Measurements from ENCODE around the gene MSANTD1.

MSANTD1 gene

DNA sequence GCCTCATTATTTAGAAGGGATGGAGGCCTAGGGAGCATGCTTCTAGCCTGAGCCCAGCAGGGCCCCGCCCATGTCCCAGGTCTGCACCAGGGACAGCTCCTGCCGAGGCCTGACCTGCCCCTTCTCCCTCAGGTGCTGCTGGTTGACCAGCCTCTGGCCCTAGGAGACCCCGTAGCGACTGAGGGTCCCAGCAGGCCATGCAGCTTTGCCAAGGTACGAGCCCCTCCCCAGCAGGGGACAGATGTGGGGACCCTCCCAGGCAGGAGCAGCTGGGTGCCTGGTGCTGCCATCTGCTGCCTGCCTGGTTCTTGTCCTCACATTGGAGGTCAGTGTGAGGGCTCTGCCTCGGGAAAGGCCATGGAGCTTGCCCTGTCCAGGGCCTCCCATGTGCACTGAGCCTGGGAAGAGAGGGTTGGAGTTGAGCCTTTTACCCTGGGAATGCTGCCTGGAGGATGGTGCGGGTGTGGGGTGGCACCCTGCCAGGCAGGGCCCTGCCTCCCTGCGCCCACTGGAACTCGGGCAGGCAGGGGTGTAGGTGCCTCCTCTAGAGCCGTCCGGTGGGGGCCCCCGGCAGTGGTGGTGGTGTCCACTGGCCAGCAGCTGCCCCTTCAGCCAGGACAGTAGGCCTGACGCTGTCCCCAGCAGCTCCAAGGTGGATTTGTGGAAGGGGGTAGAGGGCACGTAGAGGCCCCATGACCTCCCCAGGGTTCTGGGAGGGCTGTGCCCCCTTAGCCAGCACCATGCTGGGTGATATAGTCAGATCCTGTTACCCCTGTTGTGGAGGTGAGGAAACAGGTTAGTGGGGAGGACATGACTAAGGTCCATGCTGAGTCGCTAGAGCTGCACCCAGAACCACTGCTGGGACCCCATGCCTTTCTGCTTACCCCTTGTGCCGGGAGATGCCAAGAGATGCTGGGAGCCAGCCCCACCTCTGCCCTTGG, 2.2 kb upstream of the MSANTD1 start:
- H3K9me3 ChIP-seq (ENCODE audit: low read length) = no peaks in the 10 kb centered on the region
- H3K27me3 ChIP-seq (ENCODE audit: insufficient read depth, low read length) = no peaks in the 10 kb centered on the region
- H3K79me2 ChIP-seq (ENCODE audit: insufficient read depth, low read length) = no peaks in the 10 kb centered on the region
- no peaks in the 10 kb centered on the region for H3K9me2 ChIP-seq (ENCODE audit: low read depth, low read length)
- no peak overlapping the region for H2AFZ ChIP-seq (ENCODE audit: low read length)
- no peak overlapping the region for H3K4me3 ChIP-seq (ENCODE audit: low read depth, low read length, poor library complexity, severe bottlenecking)
- no peaks in the 10 kb centered on the region for H3K4me1 ChIP-seq (ENCODE audit: insufficient read depth, low read length, severe bottlenecking)
- no peak overlapping the region for H3K27ac ChIP-seq (ENCODE audit: low read depth, low read length, poor library complexity, severe bottlenecking)
- H3K4me2 ChIP-seq (ENCODE audit: low read length) = no peak overlapping the region
- TF ChIP-seq EZH2 (IDR thresholded peaks at IDR 0.05; ENCODE audit: borderline replicate concordance, low read length) = no peak
- TF ChIP-seq, protein P1, sequence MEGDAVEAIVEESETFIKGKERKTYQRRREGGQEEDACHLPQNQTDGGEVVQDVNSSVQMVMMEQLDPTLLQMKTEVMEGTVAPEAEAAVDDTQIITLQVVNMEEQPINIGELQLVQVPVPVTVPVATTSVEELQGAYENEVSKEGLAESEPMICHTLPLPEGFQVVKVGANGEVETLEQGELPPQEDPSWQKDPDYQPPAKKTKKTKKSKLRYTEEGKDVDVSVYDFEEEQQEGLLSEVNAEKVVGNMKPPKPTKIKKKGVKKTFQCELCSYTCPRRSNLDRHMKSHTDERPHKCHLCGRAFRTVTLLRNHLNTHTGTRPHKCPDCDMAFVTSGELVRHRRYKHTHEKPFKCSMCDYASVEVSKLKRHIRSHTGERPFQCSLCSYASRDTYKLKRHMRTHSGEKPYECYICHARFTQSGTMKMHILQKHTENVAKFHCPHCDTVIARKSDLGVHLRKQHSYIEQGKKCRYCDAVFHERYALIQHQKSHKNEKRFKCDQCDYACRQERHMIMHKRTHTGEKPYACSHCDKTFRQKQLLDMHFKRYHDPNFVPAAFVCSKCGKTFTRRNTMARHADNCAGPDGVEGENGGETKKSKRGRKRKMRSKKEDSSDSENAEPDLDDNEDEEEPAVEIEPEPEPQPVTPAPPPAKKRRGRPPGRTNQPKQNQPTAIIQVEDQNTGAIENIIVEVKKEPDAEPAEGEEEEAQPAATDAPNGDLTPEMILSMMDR (IDR thresholded peaks at IDR 0.05; ENCODE audit: low read length) = no peak
- H4K20me1 ChIP-seq (ENCODE audit: insufficient read depth, low read length) = no peaks in the 10 kb centered on the region
- H3F3A ChIP-seq (ENCODE audit: insufficient read depth, low read length) = no peaks in the 10 kb centered on the region
- H3K9ac ChIP-seq (ENCODE audit: low read length) = no peak overlapping the region
- H3K36me3 ChIP-seq (ENCODE audit: insufficient read depth, low read length) = no peaks in the 10 kb centered on the region

DNA sequence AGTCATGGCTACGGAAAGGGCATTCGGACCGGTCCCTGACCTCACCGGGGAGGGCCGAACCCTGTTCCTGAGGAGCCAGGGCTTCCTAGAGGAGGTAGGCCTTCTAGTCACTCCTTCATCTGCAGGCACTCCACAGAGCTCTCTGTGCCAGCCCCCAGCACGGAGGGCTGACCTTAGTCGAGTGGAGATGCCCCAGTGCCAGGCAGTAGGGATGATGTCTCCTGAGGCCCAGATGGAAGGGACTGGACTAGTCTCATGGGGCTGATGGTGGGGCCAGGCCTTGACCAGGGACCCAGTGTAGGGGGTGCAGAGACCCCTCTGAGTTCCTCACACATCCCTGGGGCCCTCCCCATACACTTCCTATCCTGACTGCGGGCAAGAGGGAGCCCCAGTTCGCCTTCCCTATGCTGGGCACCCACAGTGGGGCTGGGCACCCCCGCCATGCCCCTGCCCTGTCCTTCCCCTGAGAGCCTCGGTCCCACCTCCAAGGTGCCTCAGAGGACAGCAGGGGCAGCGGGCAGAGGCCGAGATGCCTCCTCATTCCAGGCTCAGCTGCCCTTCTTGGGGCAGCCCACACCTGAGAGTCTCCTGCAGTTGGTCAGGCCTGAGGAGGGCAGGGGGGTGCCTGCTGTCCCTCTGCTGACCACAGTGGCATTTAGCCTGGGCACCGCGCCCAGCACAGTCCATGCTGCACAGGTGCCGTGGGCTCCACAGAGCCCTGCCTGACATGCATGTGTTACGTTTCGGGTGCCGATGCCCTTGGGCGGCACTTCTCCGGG, 1.4 kb upstream of the MSANTD1 start:
- Histone ChIP-seq H3K9me3 (ENCODE audit: low read length) (no peaks in the 10 kb centered on the region), H3K9ac (ENCODE audit: low read length) (no peak overlapping the region), H2AFZ (ENCODE audit: low read length) (no peak overlapping the region), H3F3A (ENCODE audit: insufficient read depth, low read length) (no peaks in the 10 kb centered on the region), H4K20me1 (ENCODE audit: insufficient read depth, low read length) (no peaks in the 10 kb centered on the region), H3K4me3 (ENCODE audit: low read depth, low read length, poor library complexity, severe bottlenecking) (no peak overlapping the region), H3K9me2 (ENCODE audit: low read depth, low read length) (no peaks in the 10 kb centered on the region), H3K27ac (ENCODE audit: low read depth, low read length, poor library complexity, severe bottlenecking) (no peak overlapping the region), H3K36me3 (ENCODE audit: insufficient read depth, low read length) (no peaks in the 10 kb centered on the region), H3K4me1 (ENCODE audit: insufficient read depth, low read length, severe bottlenecking) (no peaks in the 10 kb centered on the region), H3K4me2 (ENCODE audit: low read length) (no peak overlapping the region), H3K79me2 (ENCODE audit: insufficient read depth, low read length) (no peaks in the 10 kb centered on the region), H3K27me3 (ENCODE audit: insufficient read depth, low read length) (no peaks in the 10 kb centered on the region)
- TF ChIP-seq, protein P1 (IDR thresholded peaks at IDR 0.05; ENCODE audit: low read length) = no peak
- TF ChIP-seq EZH2 (IDR thresholded peaks at IDR 0.05; ENCODE audit: borderline replicate concordance, low read length) = no peak

DNA sequence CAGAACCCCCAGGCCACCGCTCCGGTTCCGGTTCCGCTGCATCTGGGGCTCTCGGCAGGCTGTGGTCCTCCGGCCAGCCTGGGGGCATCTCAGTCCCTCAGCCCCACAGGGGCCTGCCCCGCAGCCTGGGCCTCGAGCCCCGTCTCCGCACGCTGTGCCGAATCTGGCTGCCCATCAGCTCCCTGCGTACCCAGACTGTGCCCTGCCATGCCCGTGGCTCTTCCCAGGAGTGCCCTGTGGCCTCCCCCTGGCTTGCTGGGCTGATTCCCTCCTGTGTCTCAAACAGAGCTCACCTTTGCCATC, 830 bp upstream of the MSANTD1 start:
- no peak overlapping the region for H3K4me3 ChIP-seq (ENCODE audit: low read depth, low read length, poor library complexity, severe bottlenecking)
- no peak overlapping the region for H2AFZ ChIP-seq (ENCODE audit: low read length)
- TF ChIP-seq, protein P1 (IDR thresholded peaks at IDR 0.05; ENCODE audit: low read length) = no peak
- no peak for TF ChIP-seq EZH2 (IDR thresholded peaks at IDR 0.05; ENCODE audit: borderline replicate concordance, low read length)
- H3K9me3 ChIP-seq (ENCODE audit: low read length) = no peaks in the 10 kb centered on the region
- H4K20me1 ChIP-seq (ENCODE audit: insufficient read depth, low read length) = no peaks in the 10 kb centered on the region
- no peak overlapping the region for H3K9ac ChIP-seq (ENCODE audit: low read length)
- H3K27ac ChIP-seq (ENCODE audit: low read depth, low read length, poor library complexity, severe bottlenecking) = no peak overlapping the region
- H3K4me2 ChIP-seq (ENCODE audit: low read length) = no peak overlapping the region
- no peaks in the 10 kb centered on the region for H3K4me1 ChIP-seq (ENCODE audit: insufficient read depth, low read length, severe bottlenecking)
- H3K36me3 ChIP-seq (ENCODE audit: insufficient read depth, low read length) = no peaks in the 10 kb centered on the region
- no peaks in the 10 kb centered on the region for H3K79me2 ChIP-seq (ENCODE audit: insufficient read depth, low read length)
- no peaks in the 10 kb centered on the region for H3K27me3 ChIP-seq (ENCODE audit: insufficient read depth, low read length)
- H3F3A ChIP-seq (ENCODE audit: insufficient read depth, low read length) = no peaks in the 10 kb centered on the region
- H3K9me2 ChIP-seq (ENCODE audit: low read depth, low read length) = no peaks in the 10 kb centered on the region
